CD4-positive, alpha-beta T cell treated with Interleukin-6 at 100 ng/mL for 8 hours (primary cell): ENCODE results near the gene CCNYL1.
"Not testable (repeated sequence)": the region's sequence is repeated elsewhere in the genome, so short reads cannot be mapped to it uniquely, and the experiment has no call there.

ENCODE experiments used
- DNase-seq: peaks from one replicate; pipeline ENCODE4 v3.0.0-alpha.2; 2020; ENCODE audit warnings: mixed read lengths, low spot score

The CCNYL1 gene

GRCh38 chr2:207734636-207735512, 23.4 kb downstream of the CCNYL1 start:
- DNase-seq = no peak

GRCh38 chr2:207735513-207735859, 24.0 kb downstream of the CCNYL1 start:
- not testable (repeated sequence) for DNase-seq

- DNase-seq = no peak
Observed at GRCh38 chr2:207743514-207743913, 32.1 kb downstream of the CCNYL1 start.

GRCh38 chr2:207744050-207744449, 32.6 kb downstream of the CCNYL1 start:
- no peak for DNase-seq

GRCh38 chr2:207744451-207744850, 33.0 kb downstream of the CCNYL1 start:
- DNase-seq = no peak

GRCh38 chr2:207746131-207746530, 34.7 kb downstream of the CCNYL1 start:
- DNase-seq = peak; percentile 24

GRCh38 chr2:207747653-207748560, 36.5 kb downstream of the CCNYL1 start:
- DNase-seq = no peak

GRCh38 chr2:207748993-207749392, 37.6 kb downstream of the CCNYL1 start:
- no peak for DNase-seq

- no peak for DNase-seq
Observed at GRCh38 chr2:207749873-207750272, 38.4 kb downstream of the CCNYL1 start.

- no peak for DNase-seq
Observed at GRCh38 chr2:207750345-207750744, 38.9 kb downstream of the CCNYL1 start.

GRCh38 chr2:207750876-207751275, 39.4 kb downstream of the CCNYL1 start:
- DNase-seq = no peak

- not testable (repeated sequence) for DNase-seq
Observed at GRCh38 chr2:207753688-207754087, 42.2 kb downstream of the CCNYL1 start.

- no peak for DNase-seq
Observed at GRCh38 chr2:207754498-207755383, 43.3 kb downstream of the CCNYL1 start.

- DNase-seq = no peak
Observed at GRCh38 chr2:207758025-207758424, 46.6 kb downstream of the CCNYL1 start.

- DNase-seq = no peak
Observed at GRCh38 chr2:207759890-207760289, 48.5 kb downstream of the CCNYL1 start.

- no peak for DNase-seq
Observed at GRCh38 chr2:207760453-207760852, 49.0 kb downstream of the CCNYL1 start.

GRCh38 chr2:207761426-207761825, 50.0 kb downstream of the CCNYL1 start:
- DNase-seq = not testable (repeated sequence)

GRCh38 chr2:207762146-207762545, 50.7 kb downstream of the CCNYL1 start:
- DNase-seq = no peak

GRCh38 chr2:207763303-207763917, 52.0 kb downstream of the CCNYL1 start:
- DNase-seq = no peak

GRCh38 chr2:207764096-207764630, 52.7 kb downstream of the CCNYL1 start:
- no peak for DNase-seq

GRCh38 chr2:207765547-207765946, 54.1 kb downstream of the CCNYL1 start:
- no peak for DNase-seq
